Neural cell (in vitro differentiated cells): Measurements from ENCODE around the gene LBH. TPM values are rescaled to one million over a fixed set of nuclear protein-coding genes. Genes with fewer than 3 reads are reported as not detected.

Source experiments
- H2AFZ ChIP-seq: fragments of 200-600, 300-800 bp; sonication (generic), shearing (Covaris generic); 2 replicates; pipeline ENCODE4 v1.6.0; 2014; ENCODE audit warnings: low read depth, mild to moderate bottlenecking, antibody characterized with exemption, low read length, moderate library complexity
- H3F3A ChIP-seq: fragments of 200-600 bp; shearing (Covaris generic); 2 replicates; pipeline ENCODE4 v1.6.1; 2016; ENCODE audit warnings: mild to moderate bottlenecking, moderate library complexity, mixed read lengths, antibody characterized with exemption, low read length; ENCODE audit not compliant: insufficient read depth, poor library complexity, severe bottlenecking
- H3K27ac ChIP-seq: fragments of 200-600, 300-800 bp; sonication (generic), shearing (Covaris generic); 2 replicates; pipeline ENCODE4 v1.5.1; 2014; ENCODE audit warnings: mild to moderate bottlenecking, low read length, moderate library complexity
- H3K27me3 ChIP-seq: fragments of 300-800, 200-600 bp; sonication (generic), shearing (Covaris generic); 2 replicates; pipeline ENCODE4 v1.6.0; 2014; ENCODE audit warnings: mild to moderate bottlenecking, low read depth, low read length, moderate library complexity; ENCODE audit not compliant: insufficient read depth
- H3K36me3 ChIP-seq: fragments of 300-800, 200-600 bp; sonication (generic), shearing (Covaris generic); 2 replicates; pipeline ENCODE4 v1.5.1; 2014; ENCODE audit warnings: mild to moderate bottlenecking, antibody characterized with exemption, low read length, moderate library complexity; ENCODE audit not compliant: insufficient read depth
- H3K4me2 ChIP-seq: fragments of 300-800, 200-600 bp; sonication (generic), shearing (Covaris generic); 2 replicates; pipeline ENCODE4 v1.6.0; 2014; ENCODE audit warnings: mild to moderate bottlenecking, low read length
- H3K4me3 ChIP-seq: fragments of 300-800, 200-600 bp; sonication (generic), shearing (Covaris generic); 2 replicates; pipeline ENCODE4 v1.5.1; 2014; ENCODE audit warnings: mild to moderate bottlenecking, low read length, moderate library complexity
- H3K79me2 ChIP-seq: fragments of 200-600 bp; shearing (Covaris generic); replicated peaks from 2 replicates; pipeline ENCODE4 v1.6.0; 2014; ENCODE audit warnings: mild to moderate bottlenecking, low read length, moderate library complexity; ENCODE audit not compliant: insufficient read depth
- H3K9ac ChIP-seq: fragments of 300-800, 200-600 bp; sonication (generic), shearing (Covaris generic); 2 replicates; pipeline ENCODE4 v1.6.1; 2016; ENCODE audit warnings: mild to moderate bottlenecking, low read length, mixed read lengths
- H3K9me2 ChIP-seq: fragments of 200-600 bp; shearing (Covaris generic); 2 replicates; pipeline ENCODE4 v1.6.1; 2016; ENCODE audit warnings: mild to moderate bottlenecking, low read length, mixed read lengths; ENCODE audit not compliant: insufficient read depth
- H3K9me3 ChIP-seq: fragments of 200-600, 300-800 bp; sonication (generic), shearing (Covaris generic); 2 replicates; pipeline ENCODE4 v1.6.1; 2016; ENCODE audit warnings: mild to moderate bottlenecking, mixed run types, low read length, moderate library complexity, mixed read lengths
- H4K20me1 ChIP-seq: fragments of 200-600 bp; shearing (Covaris generic); 2 replicates; pipeline ENCODE4 v1.6.1; 2016; ENCODE audit warnings: mild to moderate bottlenecking, mixed run types; ENCODE audit not compliant: insufficient read depth
- EP300 ChIP-seq: fragments of 450-650 bp; conservative IDR thresholded peaks from 2 replicates; pipeline ENCODE4 v1.6.1; 2014; ENCODE audit warnings: antibody characterized with exemption, mild to moderate bottlenecking, moderate library complexity; ENCODE audit not compliant: poor library complexity, severe bottlenecking
- EZH2 ChIP-seq: fragments of 200-600, 300-800 bp; shearing (Covaris generic), sonication (generic); IDR thresholded peaks from 2 replicates; pipeline ENCODE4 v1.6.1; 2014; ENCODE audit warnings: antibody characterized with exemption, low read length, borderline replicate concordance, mild to moderate bottlenecking; ENCODE audit not compliant: insufficient read depth, poor library complexity, severe bottlenecking
- MXI1 ChIP-seq: fragments of 450-650 bp; conservative IDR thresholded peaks from 2 replicates; pipeline ENCODE4 v1.6.1; 2014; ENCODE audit warnings: antibody characterized with exemption, mild to moderate bottlenecking; ENCODE audit not compliant: poor library complexity, severe bottlenecking
- POLR2AphosphoS5 ChIP-seq: IDR thresholded peaks from 2 replicates; pipeline ENCODE4 v1.6.1; 2012
- RAD21 ChIP-seq: fragments of 450-650 bp; conservative IDR thresholded peaks from 2 replicates; pipeline ENCODE4 v1.6.1; 2014; ENCODE audit warnings: antibody characterized with exemption, mild to moderate bottlenecking, moderate library complexity
- SMC3 ChIP-seq: fragments of 450-650 bp; conservative IDR thresholded peaks from 2 replicates; pipeline ENCODE4 v1.6.1; 2014; ENCODE audit warnings: antibody characterized with exemption, mild to moderate bottlenecking, moderate library complexity; ENCODE audit not compliant: poor library complexity
- TAF1 ChIP-seq: IDR thresholded peaks from 2 replicates; pipeline ENCODE4 v1.6.1; 2012; ENCODE audit warnings: low read depth
- polyA plus RNA-seq: library from polyadenylated mRNA; depleted of rRNA; stranded (reverse); fragments of >200 nt; gene quantifications from 2 replicates; pipeline ENCODE4 v1.2.3, GENCODE V29; 2014
- TF ChIP-seq, protein P1 (sequence below): fragments of 450-650 bp; IDR thresholded peaks from 2 replicates; pipeline ENCODE4 v1.5.1; 2014; ENCODE audit warnings: antibody characterized with exemption, mild to moderate bottlenecking, moderate library complexity; ENCODE audit not compliant: poor library complexity, severe bottlenecking
- TF ChIP-seq, protein P2 (sequence below): IDR thresholded peaks from 2 replicates; pipeline ENCODE4 v1.6.1; 2012; ENCODE audit warnings: borderline replicate concordance

The LBH gene
- polyA plus RNA-seq, 1 donor from 2014 or later = 345 TPM

DNA sequence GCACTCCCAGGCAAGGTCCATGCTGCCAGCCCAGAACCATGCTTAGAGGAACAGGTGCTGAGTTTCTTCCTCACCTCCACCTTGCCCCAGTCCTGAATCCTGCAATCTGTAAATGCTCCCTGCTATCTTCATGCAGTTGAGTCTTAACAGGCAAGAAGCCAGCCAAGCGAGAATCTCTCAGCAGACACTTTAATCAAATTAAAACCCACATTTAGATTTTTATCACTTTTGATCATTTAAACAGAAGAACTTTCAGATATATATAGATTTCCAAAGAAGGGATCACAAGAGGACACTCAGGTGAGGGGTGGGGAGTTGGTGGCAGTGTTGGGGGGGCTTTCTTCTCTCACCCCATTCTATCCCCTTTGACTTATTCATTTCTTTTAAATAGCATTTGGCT, 25.9 kb upstream of the LBH start:
- TF ChIP-seq POLR2AphosphoS5 = no peak
- Histone ChIP-seq H3K36me3 (no peaks in the 10 kb centered on the region), H3K9ac (no peak overlapping the region), H4K20me1 (no peaks in the 10 kb centered on the region), H2AFZ (no peak overlapping the region), H3F3A (no peaks in the 10 kb centered on the region), H3K4me3 (no peak overlapping the region), H3K4me2 (no peak overlapping the region), H3K27me3 (no peaks in the 10 kb centered on the region), H3K79me2 (no peaks in the 10 kb centered on the region), H3K9me3 (no peaks in the 10 kb centered on the region), H3K9me2 (no peaks in the 10 kb centered on the region), H3K27ac (no peak overlapping the region)

DNA sequence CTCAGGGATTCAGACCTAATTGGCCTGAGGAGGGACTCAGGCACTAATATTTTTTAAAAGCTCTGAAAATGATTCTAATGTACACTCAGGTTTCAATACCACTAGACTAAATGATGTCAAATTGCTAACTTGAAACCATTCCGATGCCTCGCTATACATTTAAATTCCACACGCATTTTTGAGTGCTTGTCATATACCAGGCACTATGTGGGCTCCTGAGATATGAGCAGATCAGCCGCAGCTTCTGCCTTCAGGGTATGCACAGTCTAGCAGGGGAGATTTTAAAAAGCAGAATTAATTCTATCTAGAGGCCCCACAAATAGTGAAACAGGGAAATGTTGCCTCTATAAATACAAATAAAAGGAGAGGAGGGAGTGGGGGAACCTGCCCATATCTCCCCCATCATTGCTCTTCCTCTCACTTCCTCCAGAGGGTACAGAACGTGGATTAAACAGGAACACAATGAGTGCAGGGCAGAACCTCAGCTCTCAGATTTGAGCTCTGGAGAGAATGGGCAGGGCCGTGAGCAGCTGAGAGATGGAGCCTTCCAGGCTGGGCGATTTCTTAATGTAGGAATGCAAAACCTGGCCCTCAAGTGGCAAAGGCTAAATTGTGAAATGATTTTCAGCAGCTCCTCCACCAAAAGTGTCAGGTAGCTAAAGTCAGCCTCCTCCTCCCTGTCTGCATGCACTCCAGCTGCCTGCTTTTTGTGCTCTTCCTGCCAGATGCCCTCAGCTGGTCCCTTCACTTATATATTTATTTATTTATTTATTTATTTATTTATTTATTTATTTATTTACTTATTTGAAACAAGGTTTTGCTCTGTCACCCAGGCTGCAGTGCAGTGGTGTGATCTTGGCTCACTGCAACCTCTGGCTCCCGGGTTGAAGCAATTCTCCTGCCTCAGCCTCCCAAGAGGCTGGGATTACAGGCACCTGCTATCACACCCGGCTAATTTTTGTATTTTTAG, 24.6 kb upstream of the LBH start:
- TF ChIP-seq POLR2AphosphoS5 = no peak
- TF ChIP-seq, protein P1, sequence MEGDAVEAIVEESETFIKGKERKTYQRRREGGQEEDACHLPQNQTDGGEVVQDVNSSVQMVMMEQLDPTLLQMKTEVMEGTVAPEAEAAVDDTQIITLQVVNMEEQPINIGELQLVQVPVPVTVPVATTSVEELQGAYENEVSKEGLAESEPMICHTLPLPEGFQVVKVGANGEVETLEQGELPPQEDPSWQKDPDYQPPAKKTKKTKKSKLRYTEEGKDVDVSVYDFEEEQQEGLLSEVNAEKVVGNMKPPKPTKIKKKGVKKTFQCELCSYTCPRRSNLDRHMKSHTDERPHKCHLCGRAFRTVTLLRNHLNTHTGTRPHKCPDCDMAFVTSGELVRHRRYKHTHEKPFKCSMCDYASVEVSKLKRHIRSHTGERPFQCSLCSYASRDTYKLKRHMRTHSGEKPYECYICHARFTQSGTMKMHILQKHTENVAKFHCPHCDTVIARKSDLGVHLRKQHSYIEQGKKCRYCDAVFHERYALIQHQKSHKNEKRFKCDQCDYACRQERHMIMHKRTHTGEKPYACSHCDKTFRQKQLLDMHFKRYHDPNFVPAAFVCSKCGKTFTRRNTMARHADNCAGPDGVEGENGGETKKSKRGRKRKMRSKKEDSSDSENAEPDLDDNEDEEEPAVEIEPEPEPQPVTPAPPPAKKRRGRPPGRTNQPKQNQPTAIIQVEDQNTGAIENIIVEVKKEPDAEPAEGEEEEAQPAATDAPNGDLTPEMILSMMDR = no peak
- TF ChIP-seq TAF1 = no peak
- TF ChIP-seq, protein P2, sequence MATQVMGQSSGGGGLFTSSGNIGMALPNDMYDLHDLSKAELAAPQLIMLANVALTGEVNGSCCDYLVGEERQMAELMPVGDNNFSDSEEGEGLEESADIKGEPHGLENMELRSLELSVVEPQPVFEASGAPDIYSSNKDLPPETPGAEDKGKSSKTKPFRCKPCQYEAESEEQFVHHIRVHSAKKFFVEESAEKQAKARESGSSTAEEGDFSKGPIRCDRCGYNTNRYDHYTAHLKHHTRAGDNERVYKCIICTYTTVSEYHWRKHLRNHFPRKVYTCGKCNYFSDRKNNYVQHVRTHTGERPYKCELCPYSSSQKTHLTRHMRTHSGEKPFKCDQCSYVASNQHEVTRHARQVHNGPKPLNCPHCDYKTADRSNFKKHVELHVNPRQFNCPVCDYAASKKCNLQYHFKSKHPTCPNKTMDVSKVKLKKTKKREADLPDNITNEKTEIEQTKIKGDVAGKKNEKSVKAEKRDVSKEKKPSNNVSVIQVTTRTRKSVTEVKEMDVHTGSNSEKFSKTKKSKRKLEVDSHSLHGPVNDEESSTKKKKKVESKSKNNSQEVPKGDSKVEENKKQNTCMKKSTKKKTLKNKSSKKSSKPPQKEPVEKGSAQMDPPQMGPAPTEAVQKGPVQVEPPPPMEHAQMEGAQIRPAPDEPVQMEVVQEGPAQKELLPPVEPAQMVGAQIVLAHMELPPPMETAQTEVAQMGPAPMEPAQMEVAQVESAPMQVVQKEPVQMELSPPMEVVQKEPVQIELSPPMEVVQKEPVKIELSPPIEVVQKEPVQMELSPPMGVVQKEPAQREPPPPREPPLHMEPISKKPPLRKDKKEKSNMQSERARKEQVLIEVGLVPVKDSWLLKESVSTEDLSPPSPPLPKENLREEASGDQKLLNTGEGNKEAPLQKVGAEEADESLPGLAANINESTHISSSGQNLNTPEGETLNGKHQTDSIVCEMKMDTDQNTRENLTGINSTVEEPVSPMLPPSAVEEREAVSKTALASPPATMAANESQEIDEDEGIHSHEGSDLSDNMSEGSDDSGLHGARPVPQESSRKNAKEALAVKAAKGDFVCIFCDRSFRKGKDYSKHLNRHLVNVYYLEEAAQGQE = no peak
- TF ChIP-seq MXI1 = no peak
- no peak for TF ChIP-seq RAD21
- no peak for TF ChIP-seq EZH2
- TF ChIP-seq EP300 = no peak
- no peak for TF ChIP-seq SMC3
- Histone ChIP-seq H3F3A (no peaks in the 10 kb centered on the region), H3K4me2 (no peak overlapping the region), H3K9ac (no peak overlapping the region), H2AFZ (no peak overlapping the region), H3K79me2 (no peaks in the 10 kb centered on the region), H3K9me2 (no peaks in the 10 kb centered on the region), H3K36me3 (no peaks in the 10 kb centered on the region), H3K27me3 (no peaks in the 10 kb centered on the region), H3K27ac (no peak overlapping the region), H3K4me3 (no peak overlapping the region), H3K9me3 (no peaks in the 10 kb centered on the region), H4K20me1 (no peaks in the 10 kb centered on the region)
